Measurements from ENCODE around the gene PHF24.
"Not testable (repeated sequence)": the region's sequence is repeated elsewhere in the genome, so short reads cannot be mapped to it uniquely, and the experiment has no call there.

PHF24 gene

DNA sequence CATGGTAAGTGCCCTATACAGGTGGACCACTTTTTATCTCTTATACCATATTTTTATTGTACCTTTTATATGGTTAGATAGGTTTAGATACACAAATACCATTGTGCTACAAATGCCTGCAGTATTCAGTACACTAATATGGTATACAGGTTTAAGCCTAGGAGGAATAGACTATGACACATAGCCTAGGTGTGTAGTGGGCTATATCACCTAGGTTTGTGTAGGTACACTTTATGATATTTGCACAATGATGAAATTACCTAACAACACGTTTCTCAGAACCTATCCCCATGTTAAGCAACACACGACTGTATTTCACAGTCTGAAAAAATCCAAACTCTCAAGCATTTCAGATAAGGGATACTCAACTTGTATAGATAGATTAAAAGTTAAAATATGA lies 9.6 kb upstream of the PHF24 start:
- Histone ChIP-seq H3K9me3 (ENCODE audit: control insufficient read depth, insufficient read depth, low read depth, low read length) (no peaks in the 10 kb centered on the region), H3K4me1 (ENCODE audit: control insufficient read depth, insufficient read depth, low read length) (no peaks in the 10 kb centered on the region), H3K4me3 (ENCODE audit: low read depth, low read length) (no peak overlapping the region), H3K36me3 (ENCODE audit: control insufficient read depth in 2 of 2, insufficient read depth in 1 of 2, low read length in 2 of 2) (no peaks in the 10 kb centered on the region), H3K27ac (ENCODE audit: extremely low read depth, low read depth, low read length) (no peak overlapping the region)
- ChIA-PET CTCF (interaction anchor here (0.6 to 1.0 kb wide), 2 partner anchors 72 to 188 kb away, joined by 3 read pairs; no protein-coding TSS in a partner anchor), POLR2A (no interaction called here)
- no peak for TF ChIP-seq SALL2 (tag by site-specific recombination; IDR thresholded peaks at IDR 0.05; ENCODE audit: borderline replicate concordance)
- no peak for TF ChIP-seq ZNF112 (tag by site-specific recombination; IDR thresholded peaks at IDR 0.05)
- TF ChIP-seq, protein P1, sequence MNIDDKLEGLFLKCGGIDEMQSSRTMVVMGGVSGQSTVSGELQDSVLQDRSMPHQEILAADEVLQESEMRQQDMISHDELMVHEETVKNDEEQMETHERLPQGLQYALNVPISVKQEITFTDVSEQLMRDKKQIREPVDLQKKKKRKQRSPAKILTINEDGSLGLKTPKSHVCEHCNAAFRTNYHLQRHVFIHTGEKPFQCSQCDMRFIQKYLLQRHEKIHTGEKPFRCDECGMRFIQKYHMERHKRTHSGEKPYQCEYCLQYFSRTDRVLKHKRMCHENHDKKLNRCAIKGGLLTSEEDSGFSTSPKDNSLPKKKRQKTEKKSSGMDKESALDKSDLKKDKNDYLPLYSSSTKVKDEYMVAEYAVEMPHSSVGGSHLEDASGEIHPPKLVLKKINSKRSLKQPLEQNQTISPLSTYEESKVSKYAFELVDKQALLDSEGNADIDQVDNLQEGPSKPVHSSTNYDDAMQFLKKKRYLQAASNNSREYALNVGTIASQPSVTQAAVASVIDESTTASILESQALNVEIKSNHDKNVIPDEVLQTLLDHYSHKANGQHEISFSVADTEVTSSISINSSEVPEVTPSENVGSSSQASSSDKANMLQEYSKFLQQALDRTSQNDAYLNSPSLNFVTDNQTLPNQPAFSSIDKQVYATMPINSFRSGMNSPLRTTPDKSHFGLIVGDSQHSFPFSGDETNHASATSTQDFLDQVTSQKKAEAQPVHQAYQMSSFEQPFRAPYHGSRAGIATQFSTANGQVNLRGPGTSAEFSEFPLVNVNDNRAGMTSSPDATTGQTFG (tag by site-specific recombination; IDR thresholded peaks at IDR 0.05; ENCODE audit: borderline replicate concordance) = no peak

DNA sequence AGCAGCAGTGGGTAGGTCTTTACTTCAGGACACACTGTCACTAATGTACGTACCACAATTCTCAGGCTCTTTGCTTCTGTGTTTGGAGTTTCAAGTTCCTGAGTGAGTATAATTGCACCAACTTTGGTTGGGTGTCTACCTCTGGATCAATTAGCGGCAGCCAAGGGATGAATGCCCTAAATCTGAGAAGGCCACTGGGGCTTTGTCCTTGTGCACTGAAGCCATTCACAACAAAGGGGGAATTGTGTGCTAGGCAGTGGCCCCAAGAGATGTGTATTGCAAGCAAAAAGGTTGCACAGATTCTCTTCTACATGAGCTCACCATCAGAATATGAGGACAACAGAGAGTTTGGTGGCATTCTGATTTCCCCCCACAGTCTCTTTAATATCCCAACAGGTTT lies 3.9 kb upstream of the PHF24 start:
- CTCF ChIA-PET = interaction anchor here (0.6 to 1.7 kb wide), 2 partner anchors 31 to 40 kb away, joined by 3 read pairs; no protein-coding TSS in a partner anchor
- POLR2A ChIA-PET = no interaction called here
- Histone ChIP-seq H3K4me3 (ENCODE audit: low read depth, low read length) (no peak overlapping the region), H3K4me1 (ENCODE audit: control insufficient read depth, insufficient read depth, low read length) (no peaks in the 10 kb centered on the region), H3K9me3 (ENCODE audit: control insufficient read depth, insufficient read depth, low read depth, low read length) (no peaks in the 10 kb centered on the region), H3K27ac (ENCODE audit: extremely low read depth, low read depth, low read length) (no peak overlapping the region), H3K36me3 (ENCODE audit: control insufficient read depth in 2 of 2, insufficient read depth in 1 of 2, low read length in 2 of 2) (no peaks in the 10 kb centered on the region)
- TF ChIP-seq ZBTB21 (tag by site-specific recombination; IDR thresholded peaks at IDR 0.05) (no peak), ZNF544 (tag by site-specific recombination; IDR thresholded peaks at IDR 0.05) (no peak), ZBTB17 (tag by site-specific recombination; IDR thresholded peaks at IDR 0.05) (no peak), ZNF24 (tag by site-specific recombination; IDR thresholded peaks at IDR 0.05) (no peak), ZNF837 (tag by site-specific recombination; IDR thresholded peaks at IDR 0.05) (no peak), ZNF610 (tag by site-specific recombination; IDR thresholded peaks at IDR 0.05; ENCODE audit: borderline replicate concordance) (no peak), ZNF223 (tag by site-specific recombination; IDR thresholded peaks at IDR 0.05) (no peak), SP7 (tag by site-specific recombination; IDR thresholded peaks at IDR 0.05) (no peak), ZNF274 (IDR thresholded peaks at IDR 0.05; ENCODE audit: low read length) (no peak), ZNF274 (tag by site-specific recombination; IDR thresholded peaks at IDR 0.05; ENCODE audit: borderline replicate concordance) (no peak), ZBTB20 (tag by site-specific recombination; IDR thresholded peaks at IDR 0.05) (no peak), REPIN1 (tag by site-specific recombination; IDR thresholded peaks at IDR 0.05; ENCODE audit: low read depth) (no peak), ZBTB48 (tag by site-specific recombination; IDR thresholded peaks at IDR 0.05) (no peak), ZNF677 (tag by site-specific recombination; IDR thresholded peaks at IDR 0.05) (no peak), ZNF510 (tag by site-specific recombination; IDR thresholded peaks at IDR 0.05; ENCODE audit: insufficient replicate concordance) (no peak), ZEB2 (tag by site-specific recombination; IDR thresholded peaks at IDR 0.05) (no peak), KLF10 (tag by site-specific recombination; IDR thresholded peaks at IDR 0.05) (no peak)
- TF ChIP-seq, protein P1 (tag by site-specific recombination; IDR thresholded peaks at IDR 0.05; ENCODE audit: borderline replicate concordance) = no peak
- TF ChIP-seq, protein P2, sequence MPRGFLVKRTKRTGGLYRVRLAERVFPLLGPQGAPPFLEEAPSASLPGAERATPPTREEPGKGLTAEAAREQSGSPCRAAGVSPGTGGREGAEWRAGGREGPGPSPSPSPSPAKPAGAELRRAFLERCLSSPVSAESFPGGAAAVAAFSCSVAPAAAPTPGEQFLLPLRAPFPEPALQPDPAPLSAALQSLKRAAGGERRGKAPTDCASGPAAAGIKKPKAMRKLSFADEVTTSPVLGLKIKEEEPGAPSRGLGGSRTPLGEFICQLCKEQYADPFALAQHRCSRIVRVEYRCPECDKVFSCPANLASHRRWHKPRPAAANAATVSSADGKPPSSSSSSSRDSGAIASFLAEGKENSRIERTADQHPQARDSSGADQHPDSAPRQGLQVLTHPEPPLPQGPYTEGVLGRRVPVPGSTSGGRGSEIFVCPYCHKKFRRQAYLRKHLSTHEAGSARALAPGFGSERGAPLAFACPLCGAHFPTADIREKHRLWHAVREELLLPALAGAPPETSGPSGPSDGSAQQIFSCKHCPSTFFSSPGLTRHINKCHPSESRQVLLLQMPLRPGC (tag by site-specific recombination; IDR thresholded peaks at IDR 0.05) = no peak

- H3K4me3 ChIP-seq (ENCODE audit: low read depth, low read length); H3K36me3 ChIP-seq (ENCODE audit: control insufficient read depth in 2 of 2, insufficient read depth in 1 of 2, low read length in 2 of 2); H3K27ac ChIP-seq (ENCODE audit: extremely low read depth, low read depth, low read length); POLR2A ChIA-PET; H3K4me1 ChIP-seq (ENCODE audit: control insufficient read depth, insufficient read depth, low read length); H3K9me3 ChIP-seq (ENCODE audit: control insufficient read depth, insufficient read depth, low read depth, low read length): not testable (repeated sequence)
- CTCF ChIA-PET = interaction anchor here (0.7 kb wide), 1 partner anchor 27 kb away, joined by 3 read pairs; no protein-coding TSS in a partner anchor
Measured at GRCh38 chr9:34956066-34956465, 2.0 kb upstream of the PHF24 start.
